Coronary artery (tissue), 2 donors: ENCODE results near the gene DGKQ.
A peak's percentile ranks its signal among the peaks of the same experiment; 100 is the strongest.
"Not testable (repeated sequence)": the region's sequence is repeated elsewhere in the genome, so short reads cannot be mapped to it uniquely, and the experiment has no call there.

Experiments
- DNase-seq: peaks from one replicate; pipeline ENCODE4 v3.0.0-alpha.2; 2017; ENCODE audit warnings: low spot score
- H3K27ac ChIP-seq, 2 donors: fragments of 200-600 bp; sonication (generic); one replicate each; pipeline ENCODE4 v1.5.1; 2016 to 2019
- H3K4me3 ChIP-seq: fragments of 200-600 bp; sonication (generic); 2 replicates; pipeline ENCODE4 v1.5.1; 2016; ENCODE audit warnings: mild to moderate bottlenecking, moderate library complexity
- CTCF ChIP-seq: fragments of 200-600 bp; sonication (generic); IDR thresholded peaks from one replicate; pipeline ENCODE4 v1.5.1; 2019; ENCODE audit warnings: antibody characterized with exemption

DGKQ gene

GRCh38 chr4:982291-982690 is 8.9 kb upstream of the DGKQ start:
- no peak for DNase-seq
- Histone ChIP-seq H3K4me3 (no peak overlapping the region), H3K27ac (no peak overlapping the region)
- TF ChIP-seq CTCF: no peak

GRCh38 chr4:978957-979701 is 5.8 kb upstream of the DGKQ start:
- TF ChIP-seq CTCF: no peak
- no peak overlapping the region for H3K4me3 ChIP-seq
- peak overlapping the region in 1 of 2 donors; percentile 25 for H3K27ac ChIP-seq
- DNase-seq: no peak

GRCh38 chr4:976016-976415 is 2.6 kb upstream of the DGKQ start:
- H3K4me3 ChIP-seq, H3K27ac ChIP-seq, DNase-seq: not testable (repeated sequence)

- DNase-seq: no peak
- no peak overlapping the region for H3K27ac ChIP-seq
- H3K4me3 ChIP-seq: no peak overlapping the region
- no peak for TF ChIP-seq CTCF
These were observed 1.3 kb upstream of the DGKQ start for GRCh38 chr4:974668-975067.

GRCh38 chr4:972651-973424 is 531 bp downstream of the DGKQ start:
- Histone ChIP-seq H3K27ac (peak overlapping the region in 1 of 2 donors; percentile 41), H3K4me3 (peak overlapping the region; percentile 94)
- DNase-seq: no peak
- TF ChIP-seq CTCF: no peak

GRCh38 chr4:971666-972500 is 1.5 kb downstream of the DGKQ start:
- no peak for TF ChIP-seq CTCF
- no peak overlapping the region for H3K27ac ChIP-seq
- DNase-seq: no peak
- peak overlapping the region; percentile 94 for H3K4me3 ChIP-seq

GRCh38 chr4:970854-971520 is 2.4 kb downstream of the DGKQ start:
- no peak overlapping the region for H3K4me3 ChIP-seq
- no peak for DNase-seq
- no peak for TF ChIP-seq CTCF
- H3K27ac ChIP-seq: no peak overlapping the region
